ENCODE data around the gene TBC1D22A.
"Not testable (repeated sequence)": the region's sequence is repeated elsewhere in the genome, so short reads cannot be mapped to it uniquely, and the experiment has no call there.

Gene TBC1D22A

GRCh38 chr22:47165338-47166032 lies 403.0 kb downstream of the TBC1D22A start:
- DNase-seq = no peak

GRCh38 chr22:47166033-47166404 lies 403.6 kb downstream of the TBC1D22A start:
- no peak for DNase-seq

GRCh38 chr22:47166446-47167016 lies 404.1 kb downstream of the TBC1D22A start:
- DNase-seq = no peak

DNA sequence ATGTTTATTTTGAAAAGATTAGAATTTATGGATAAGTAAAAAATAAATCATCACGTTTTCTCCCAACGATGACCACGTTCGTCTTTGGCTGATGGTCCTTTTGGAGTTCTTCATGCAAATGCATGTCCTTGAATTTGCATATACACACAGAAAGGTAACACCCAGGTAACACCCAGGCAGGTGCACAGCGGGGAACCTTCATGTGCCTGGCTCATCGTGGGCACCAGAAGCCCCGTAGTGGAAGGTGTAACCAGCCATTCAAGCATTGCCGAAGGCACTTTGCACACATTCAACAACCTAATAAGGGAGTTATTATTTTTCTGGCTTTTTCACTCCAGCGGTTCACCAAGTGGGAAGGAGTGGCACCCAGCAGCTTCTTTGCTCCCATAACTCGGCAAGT lies 404.6 kb downstream of the TBC1D22A start:
- no peak for DNase-seq

- DNase-seq = not testable (repeated sequence)
These were observed 405.5 kb downstream of the TBC1D22A start for GRCh38 chr22:47167921-47168320.

GRCh38 chr22:47168441-47168840 lies 406.0 kb downstream of the TBC1D22A start:
- no peak for DNase-seq

DNA sequence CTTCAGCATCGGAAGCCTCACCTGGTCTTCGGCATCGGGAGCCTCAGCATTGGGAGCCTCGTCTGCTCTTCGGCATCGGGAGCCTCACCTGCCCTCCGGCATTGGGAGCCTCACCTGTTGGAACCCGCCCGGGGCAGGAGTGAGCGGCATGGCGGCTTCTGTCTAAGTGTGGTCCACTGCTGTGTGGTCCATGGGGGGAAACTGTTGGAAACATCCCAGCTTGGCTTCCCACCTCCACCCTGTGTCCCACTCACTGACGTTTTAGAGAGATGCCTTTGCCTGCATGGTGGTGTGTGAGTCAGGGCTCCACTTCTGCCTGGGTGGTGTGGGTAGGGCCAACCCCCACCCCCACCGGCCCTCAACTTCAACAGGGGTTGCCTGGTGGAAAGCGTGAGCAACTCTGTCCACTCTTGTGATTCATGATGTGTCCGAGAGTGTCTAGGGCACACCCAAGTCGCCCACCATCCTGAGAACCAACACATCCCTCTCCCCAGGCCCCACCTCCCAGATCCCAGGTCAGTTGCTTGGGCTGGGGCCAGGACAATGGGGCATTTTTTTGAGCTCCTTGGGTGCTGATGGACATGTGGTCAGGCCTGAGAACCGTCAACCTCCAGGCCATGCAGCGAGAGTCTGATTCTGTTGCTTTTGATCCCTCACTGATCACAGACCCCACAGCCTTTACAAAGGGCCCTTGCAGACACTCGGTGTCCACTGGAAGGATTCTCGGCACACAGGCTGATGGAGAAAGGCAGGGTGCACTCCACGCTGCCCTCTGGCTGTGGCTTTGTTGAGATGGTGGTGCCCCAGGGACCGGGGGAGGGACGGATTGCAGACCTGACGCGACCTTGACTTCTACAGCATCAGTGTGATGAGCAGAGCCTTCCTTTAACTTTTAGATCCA lies 406.7 kb downstream of the TBC1D22A start:
- no peak for DNase-seq

DNA sequence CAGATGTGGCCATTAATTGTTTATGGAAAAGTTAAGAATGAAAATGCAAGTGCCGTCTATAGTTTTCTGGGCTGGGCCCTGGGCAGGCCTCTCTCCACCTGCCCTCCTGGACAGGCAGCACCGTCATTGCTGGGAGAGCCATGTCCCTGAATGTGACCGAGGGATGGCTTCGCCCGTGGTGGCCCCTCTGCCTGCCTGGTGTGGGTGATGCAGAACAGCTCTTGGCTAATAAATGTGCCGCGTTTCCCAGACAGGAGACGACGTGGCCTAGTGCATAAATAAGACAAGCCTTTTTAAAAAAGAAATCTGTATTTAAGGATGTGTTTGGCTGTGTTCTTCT lies 407.3 kb downstream of the TBC1D22A start:
- no peak for DNase-seq

DNA sequence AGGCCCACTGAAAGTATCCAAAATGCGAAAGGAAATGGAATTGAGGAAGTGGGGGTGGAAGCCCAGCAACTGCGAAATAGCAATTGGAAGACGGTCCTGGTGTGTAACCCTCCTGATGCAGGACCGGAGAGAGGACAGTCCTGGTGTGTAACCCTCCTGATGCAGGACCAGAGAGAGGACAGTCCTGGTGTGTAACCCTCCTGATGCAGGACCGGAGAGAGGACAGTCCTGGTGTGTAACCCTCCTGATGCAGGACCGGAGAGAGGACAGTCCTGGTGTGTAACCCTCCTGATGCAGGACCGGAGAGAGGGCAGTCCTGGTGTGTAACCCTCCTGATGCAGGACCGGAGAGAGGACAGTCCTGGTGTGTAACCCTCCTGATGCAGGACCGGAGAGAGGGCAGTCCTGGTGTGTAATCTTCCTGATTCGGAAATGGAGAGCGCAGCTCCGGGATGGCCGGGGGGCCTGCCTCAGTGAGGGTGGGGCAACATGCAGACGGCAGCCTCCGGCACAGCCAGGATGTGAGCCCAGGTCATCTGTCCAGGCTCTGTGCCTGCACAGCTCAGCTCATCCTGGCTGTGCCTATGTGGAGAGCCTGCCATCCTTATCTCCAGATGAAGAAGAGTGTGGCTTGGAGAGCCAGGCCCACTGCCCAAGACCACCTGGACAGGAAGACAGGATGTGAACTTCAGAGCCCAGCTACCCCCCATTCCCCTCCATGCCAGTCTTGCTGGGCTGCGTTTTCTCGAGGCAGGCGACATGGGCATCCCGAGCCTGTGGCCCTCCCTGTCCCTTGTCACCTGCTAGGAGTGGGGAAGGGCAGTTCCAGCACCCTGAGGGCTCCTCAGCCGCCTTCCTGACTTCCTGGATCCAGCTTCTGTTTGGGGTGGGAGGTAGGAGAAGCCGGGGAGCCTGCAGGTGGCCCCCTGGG lies 408.3 kb downstream of the TBC1D22A start:
- not testable (repeated sequence) for DNase-seq

DNA sequence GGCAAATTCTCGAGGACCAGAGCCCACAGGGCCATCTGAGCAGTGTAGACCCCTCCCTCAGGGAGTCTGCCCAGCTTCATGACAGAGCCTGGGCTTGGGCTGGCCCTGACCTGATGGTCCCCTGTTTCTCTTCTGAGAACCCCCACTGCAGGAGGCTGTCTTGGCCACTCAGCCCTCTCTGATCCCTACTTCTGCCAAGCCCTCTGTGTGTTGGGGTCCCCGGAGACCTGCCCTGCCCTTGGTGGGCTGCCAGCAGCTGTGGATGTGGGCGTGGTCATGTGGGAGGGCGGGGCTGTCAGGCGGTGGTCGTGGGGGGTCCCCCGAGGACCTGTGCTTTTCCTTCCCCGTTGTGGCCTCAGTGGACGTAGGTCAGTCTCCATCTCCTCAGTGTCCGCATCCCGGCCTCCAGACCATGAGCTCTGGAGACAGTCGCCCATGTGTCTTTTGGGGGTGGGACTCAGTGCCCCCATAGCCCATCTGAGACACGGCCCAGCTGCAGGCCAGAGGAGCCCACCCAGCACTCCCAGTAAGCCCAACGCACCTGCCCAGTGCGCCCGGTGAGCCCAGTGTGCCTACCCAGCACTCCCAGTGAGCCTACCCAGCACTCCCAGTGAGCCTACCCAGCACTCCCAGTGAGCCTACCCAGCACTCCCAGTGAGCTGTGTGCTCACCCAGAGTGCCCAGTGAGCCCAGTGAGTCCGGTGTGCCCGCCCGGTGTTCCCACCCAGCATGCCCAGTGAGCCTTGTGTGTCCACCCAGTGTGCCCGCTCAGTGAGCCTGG lies 409.2 kb downstream of the TBC1D22A start:
- no peak for DNase-seq

DNA sequence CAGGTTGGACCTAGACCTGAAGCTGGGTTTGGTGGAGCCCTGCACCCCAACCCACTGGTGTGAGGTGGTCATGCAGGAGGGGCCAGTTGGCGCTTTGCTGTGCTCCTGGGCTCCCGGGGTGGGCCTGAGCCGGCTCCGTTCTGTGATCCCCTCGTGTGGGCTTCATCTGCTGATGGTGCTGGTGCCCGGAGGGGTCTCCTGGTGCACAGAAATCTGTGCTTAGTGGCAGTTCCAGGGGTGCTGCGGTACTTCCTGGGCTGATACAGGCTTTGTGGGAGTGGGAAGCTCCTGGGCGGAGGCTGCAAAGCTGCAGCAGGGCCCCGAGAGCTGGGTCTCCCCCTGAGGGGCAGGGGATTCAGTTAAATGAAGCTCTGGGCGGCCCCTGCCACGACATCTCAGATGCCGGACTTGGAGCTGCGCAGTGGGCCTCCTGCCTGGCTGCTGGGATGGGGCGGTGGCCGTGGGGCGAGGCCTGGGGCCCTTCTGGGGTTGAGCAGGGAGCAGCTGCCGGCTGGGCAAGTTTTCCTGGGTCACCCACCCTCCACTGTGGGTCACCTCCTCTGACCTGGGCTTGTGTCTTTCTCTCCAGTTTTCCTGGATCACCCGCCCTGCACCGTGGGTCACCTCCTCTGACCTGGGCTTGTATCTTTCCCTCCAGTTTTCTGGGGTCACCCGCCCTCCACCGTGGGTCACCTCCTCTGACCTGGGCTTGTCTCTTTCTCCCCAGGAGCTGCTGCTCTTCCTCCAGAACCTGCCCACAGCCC lies 410.5 kb downstream of the TBC1D22A start:
- no peak for DNase-seq

GRCh38 chr22:47173535-47174021 lies 411.1 kb downstream of the TBC1D22A start:
- no peak for DNase-seq

DNA sequence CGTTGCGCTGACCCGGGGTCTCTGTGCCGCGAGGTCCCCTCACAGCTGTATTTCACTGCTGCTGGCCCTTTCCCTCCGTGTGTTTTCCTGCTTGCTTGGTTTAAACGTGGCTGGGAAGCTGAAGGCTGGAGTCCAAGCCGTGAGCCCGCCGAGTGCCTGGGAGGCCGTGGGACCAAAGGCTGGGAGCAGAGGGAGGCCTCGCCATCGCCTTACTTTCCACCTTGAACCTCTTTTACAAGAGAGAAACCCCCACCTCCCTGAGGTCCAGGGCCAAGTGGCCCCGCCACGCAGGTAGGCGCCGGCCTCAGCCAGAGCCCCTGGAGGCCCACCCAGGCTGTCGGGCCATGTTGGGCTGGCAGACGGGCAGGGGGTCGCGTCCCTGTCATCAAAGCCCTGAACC lies 411.6 kb downstream of the TBC1D22A start:
- DNase-seq = no peak

GRCh38 chr22:47174671-47175112 lies 412.2 kb downstream of the TBC1D22A start:
- no peak for DNase-seq

- no peak for DNase-seq
These were observed 412.9 kb downstream of the TBC1D22A start for GRCh38 chr22:47175151-47176025.

DNA sequence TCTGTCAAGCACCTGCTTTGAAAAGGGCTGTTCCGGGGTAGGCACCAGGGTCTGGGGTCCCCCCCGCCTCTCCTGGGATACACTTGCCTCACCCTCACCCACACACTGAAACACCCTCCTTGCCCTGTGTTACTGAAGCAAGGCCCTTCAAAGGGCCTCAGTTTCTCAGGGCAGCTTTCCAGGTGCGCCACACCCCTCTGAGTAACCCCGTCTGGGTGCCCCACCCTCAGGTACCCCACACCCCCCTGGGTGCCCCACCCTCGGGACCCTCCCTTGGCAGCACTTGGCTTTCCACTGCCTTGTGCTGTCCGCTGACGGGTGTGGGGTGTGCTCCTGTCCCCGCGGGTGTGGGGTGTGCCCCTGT lies 413.6 kb downstream of the TBC1D22A start:
- DNase-seq = no peak

- no peak for DNase-seq
These were observed 414.3 kb downstream of the TBC1D22A start for GRCh38 chr22:47176573-47177333.

GRCh38 chr22:47177334-47177815 lies 414.9 kb downstream of the TBC1D22A start:
- no peak for DNase-seq

GRCh38 chr22:47178339-47178738 lies 415.9 kb downstream of the TBC1D22A start:
- no peak for DNase-seq
